ENCODE measurements around the gene PTPN11. TPM values are rescaled to one million over a fixed set of nuclear protein-coding genes. Genes with fewer than 3 reads are reported as not detected.

Gene PTPN11
- total and polyA plus RNA-seq, 4 donors = 33.7 to 73.3 (median 36.4) TPM

DNA sequence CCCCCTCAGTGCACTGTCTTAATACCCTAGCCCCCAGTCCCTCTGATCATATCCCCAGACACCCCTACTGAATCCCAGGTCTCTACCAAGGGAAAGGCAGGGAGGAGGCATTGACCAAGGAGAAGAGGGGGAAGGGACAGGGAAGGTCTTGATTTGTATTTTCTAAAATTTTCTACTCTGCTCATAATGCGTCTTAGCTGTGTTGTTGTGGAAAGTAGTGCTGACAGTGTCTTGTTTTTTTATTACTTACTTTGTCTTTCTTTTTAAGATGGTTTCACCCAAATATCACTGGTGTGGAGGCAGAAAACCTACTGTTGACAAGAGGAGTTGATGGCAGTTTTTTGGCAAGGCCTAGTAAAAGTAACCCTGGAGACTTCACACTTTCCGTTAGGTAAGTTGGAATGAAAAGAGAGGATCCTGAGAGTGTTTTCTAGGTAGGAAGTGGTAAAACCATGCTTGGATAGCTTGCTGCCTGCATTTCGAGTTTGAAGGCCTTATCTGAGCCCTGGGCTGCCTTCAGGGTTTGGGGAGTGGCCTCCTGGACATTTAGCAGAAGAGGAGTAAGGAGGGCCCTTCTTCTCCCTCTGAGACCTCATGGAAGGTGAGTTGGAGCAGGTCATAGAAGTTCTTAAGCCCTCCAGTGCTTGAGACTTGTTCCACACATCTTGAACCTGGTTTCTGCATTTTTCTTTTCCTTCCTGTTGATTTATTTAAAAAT, 27.4 kb downstream of the PTPN11 start:
- no peak for TF ChIP-seq FOXA2 (IDR thresholded peaks at IDR 0.05)
- no peak for TF ChIP-seq GABPA (IDR thresholded peaks at IDR 0.05 in 1 of 2, conservative IDR thresholded peaks at IDR 0.05 in 1 of 2)
- TF ChIP-seq RXRA (IDR thresholded peaks at IDR 0.05) = no peak
- no peak for TF ChIP-seq TAF1 (conservative IDR thresholded peaks at IDR 0.05)
- TF ChIP-seq, protein P1, sequence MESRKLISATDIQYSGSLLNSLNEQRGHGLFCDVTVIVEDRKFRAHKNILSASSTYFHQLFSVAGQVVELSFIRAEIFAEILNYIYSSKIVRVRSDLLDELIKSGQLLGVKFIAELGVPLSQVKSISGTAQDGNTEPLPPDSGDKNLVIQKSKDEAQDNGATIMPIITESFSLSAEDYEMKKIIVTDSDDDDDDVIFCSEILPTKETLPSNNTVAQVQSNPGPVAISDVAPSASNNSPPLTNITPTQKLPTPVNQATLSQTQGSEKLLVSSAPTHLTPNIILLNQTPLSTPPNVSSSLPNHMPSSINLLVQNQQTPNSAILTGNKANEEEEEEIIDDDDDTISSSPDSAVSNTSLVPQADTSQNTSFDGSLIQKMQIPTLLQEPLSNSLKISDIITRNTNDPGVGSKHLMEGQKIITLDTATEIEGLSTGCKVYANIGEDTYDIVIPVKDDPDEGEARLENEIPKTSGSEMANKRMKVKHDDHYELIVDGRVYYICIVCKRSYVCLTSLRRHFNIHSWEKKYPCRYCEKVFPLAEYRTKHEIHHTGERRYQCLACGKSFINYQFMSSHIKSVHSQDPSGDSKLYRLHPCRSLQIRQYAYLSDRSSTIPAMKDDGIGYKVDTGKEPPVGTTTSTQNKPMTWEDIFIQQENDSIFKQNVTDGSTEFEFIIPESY (IDR thresholded peaks at IDR 0.05) = no peak
- TF ChIP-seq, protein P2, sequence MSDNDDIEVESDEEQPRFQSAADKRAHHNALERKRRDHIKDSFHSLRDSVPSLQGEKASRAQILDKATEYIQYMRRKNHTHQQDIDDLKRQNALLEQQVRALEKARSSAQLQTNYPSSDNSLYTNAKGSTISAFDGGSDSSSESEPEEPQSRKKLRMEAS (IDR thresholded peaks at IDR 0.05) = no peak
- TF ChIP-seq HNF4G (IDR thresholded peaks at IDR 0.05) = no peak
- TF ChIP-seq, protein P3, sequence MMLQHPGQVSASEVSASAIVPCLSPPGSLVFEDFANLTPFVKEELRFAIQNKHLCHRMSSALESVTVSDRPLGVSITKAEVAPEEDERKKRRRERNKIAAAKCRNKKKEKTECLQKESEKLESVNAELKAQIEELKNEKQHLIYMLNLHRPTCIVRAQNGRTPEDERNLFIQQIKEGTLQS (IDR thresholded peaks at IDR 0.05) = no peak
- TF ChIP-seq EGR1 (IDR thresholded peaks at IDR 0.05; ENCODE audit: low read depth in 2 of 2) = no peak
- TF ChIP-seq, protein P4, sequence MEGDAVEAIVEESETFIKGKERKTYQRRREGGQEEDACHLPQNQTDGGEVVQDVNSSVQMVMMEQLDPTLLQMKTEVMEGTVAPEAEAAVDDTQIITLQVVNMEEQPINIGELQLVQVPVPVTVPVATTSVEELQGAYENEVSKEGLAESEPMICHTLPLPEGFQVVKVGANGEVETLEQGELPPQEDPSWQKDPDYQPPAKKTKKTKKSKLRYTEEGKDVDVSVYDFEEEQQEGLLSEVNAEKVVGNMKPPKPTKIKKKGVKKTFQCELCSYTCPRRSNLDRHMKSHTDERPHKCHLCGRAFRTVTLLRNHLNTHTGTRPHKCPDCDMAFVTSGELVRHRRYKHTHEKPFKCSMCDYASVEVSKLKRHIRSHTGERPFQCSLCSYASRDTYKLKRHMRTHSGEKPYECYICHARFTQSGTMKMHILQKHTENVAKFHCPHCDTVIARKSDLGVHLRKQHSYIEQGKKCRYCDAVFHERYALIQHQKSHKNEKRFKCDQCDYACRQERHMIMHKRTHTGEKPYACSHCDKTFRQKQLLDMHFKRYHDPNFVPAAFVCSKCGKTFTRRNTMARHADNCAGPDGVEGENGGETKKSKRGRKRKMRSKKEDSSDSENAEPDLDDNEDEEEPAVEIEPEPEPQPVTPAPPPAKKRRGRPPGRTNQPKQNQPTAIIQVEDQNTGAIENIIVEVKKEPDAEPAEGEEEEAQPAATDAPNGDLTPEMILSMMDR (IDR thresholded peaks at IDR 0.05; ENCODE audit: low read depth, low read length, missing input control) = no peak
- no peak for TF ChIP-seq SP1 (IDR thresholded peaks at IDR 0.05)
- TF ChIP-seq FOXA1 (IDR thresholded peaks at IDR 0.05) = no peak
- TF ChIP-seq HNF4A (conservative IDR thresholded peaks at IDR 0.05) = no peak
- TF ChIP-seq, protein P5, sequence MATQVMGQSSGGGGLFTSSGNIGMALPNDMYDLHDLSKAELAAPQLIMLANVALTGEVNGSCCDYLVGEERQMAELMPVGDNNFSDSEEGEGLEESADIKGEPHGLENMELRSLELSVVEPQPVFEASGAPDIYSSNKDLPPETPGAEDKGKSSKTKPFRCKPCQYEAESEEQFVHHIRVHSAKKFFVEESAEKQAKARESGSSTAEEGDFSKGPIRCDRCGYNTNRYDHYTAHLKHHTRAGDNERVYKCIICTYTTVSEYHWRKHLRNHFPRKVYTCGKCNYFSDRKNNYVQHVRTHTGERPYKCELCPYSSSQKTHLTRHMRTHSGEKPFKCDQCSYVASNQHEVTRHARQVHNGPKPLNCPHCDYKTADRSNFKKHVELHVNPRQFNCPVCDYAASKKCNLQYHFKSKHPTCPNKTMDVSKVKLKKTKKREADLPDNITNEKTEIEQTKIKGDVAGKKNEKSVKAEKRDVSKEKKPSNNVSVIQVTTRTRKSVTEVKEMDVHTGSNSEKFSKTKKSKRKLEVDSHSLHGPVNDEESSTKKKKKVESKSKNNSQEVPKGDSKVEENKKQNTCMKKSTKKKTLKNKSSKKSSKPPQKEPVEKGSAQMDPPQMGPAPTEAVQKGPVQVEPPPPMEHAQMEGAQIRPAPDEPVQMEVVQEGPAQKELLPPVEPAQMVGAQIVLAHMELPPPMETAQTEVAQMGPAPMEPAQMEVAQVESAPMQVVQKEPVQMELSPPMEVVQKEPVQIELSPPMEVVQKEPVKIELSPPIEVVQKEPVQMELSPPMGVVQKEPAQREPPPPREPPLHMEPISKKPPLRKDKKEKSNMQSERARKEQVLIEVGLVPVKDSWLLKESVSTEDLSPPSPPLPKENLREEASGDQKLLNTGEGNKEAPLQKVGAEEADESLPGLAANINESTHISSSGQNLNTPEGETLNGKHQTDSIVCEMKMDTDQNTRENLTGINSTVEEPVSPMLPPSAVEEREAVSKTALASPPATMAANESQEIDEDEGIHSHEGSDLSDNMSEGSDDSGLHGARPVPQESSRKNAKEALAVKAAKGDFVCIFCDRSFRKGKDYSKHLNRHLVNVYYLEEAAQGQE (IDR thresholded peaks at IDR 0.05) = no peak
- no peak for TF ChIP-seq JUND (IDR thresholded peaks at IDR 0.05)
- no peak overlapping the region for H3K27ac ChIP-seq (ENCODE audit: low read depth in 1 of 2, low read length in 2 of 2)
- H3K4me3 ChIP-seq (ENCODE audit: low read depth in 1 of 3, low read length in 3 of 3) = no peak overlapping the region
- no peaks in the 10 kb centered on the region for H3K27me3 ChIP-seq (ENCODE audit: control insufficient read depth in 4 of 4, insufficient read depth in 4 of 4, low read length in 3 of 4)
- H3K4me1 ChIP-seq (ENCODE audit: control insufficient read depth in 4 of 4, insufficient read depth in 4 of 4, low read length in 3 of 4) = no peaks in the 10 kb centered on the region
- peaks cover 9 to 21% (median 15%) of the 10 kb centered on the region in 4 donors for H3K36me3 ChIP-seq (ENCODE audit: control insufficient read depth in 4 of 4, insufficient read depth in 3 of 4, low read depth in 1 of 4, low read length in 3 of 4)
- H3K9ac ChIP-seq (ENCODE audit: low read depth in 1 of 2, low read length in 2 of 2) = no peak overlapping the region
- DNase-seq (ENCODE audit: low spot score) = no peak
- H3K9me3 ChIP-seq (ENCODE audit: control insufficient read depth in 4 of 4, low read length in 3 of 4) = no peaks in the 10 kb centered on the region
- 92% methylated on average over 3 of the region's 3 CpGs for WGBS

All from liver (tissue), 9 donors.